ENCODE measurements around the gene ZNF584. TPM values are rescaled to one million over a fixed set of nuclear protein-coding genes. Genes with fewer than 3 reads are reported as not detected.

Gene ZNF584
- polyA plus RNA-seq, 2 of the 4 experiments (the other 2 are of a cell fraction), result 15.6 to 18.2 TPM

DNA sequence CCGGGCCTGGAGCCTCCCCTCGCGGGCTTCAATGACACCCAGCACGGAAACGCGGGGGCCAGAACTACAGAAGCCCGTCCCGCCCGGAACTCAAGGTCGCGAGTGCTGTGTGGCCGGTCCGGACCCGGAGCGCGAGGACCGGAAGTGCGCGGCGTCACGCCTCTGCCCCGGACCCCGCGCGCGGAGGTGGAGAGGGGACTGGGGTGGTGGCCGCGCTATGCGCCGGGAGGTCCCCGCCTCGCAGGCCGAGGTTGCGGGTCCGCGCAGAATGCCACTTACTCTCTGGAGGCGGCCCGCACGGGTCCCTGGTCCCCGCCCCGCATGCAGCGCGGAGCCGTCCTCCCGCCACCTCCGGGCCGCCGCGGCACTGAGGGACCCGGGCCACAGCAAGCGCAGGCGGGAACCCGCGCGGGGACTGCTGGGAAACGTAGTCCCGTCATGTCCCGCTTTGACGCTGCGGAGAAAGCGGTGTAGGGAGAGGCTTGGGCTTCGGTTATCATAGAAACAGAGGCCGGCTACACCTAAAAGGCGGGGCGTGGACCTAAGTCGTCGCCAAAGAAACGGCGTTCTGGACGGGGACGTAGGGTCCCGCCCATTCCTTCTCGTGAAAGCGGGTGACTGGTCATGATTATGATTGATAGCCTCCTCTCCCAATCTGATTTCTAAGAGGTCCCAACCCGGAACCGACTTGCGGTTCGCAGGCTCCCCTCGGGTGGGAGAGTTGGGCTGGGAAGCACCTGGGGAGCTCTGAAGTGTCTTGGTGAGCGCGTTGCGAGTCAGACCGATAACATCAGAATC, 27.6 kb upstream of the ZNF584 start, which contains the start of gene ZNF837 (continued):
- TF ChIP-seq JUN (IDR thresholded peaks at IDR 0.05) (peak; percentile 93 to 100), GATA3 (IDR thresholded peaks at IDR 0.05; ENCODE audit: borderline replicate concordance) (peak; percentile 25; the same call in 1 of the 2 replicates), ESRRA (IDR thresholded peaks at IDR 0.05; ENCODE audit: borderline replicate concordance, low read length) (peak; percentile 69; the same call in 1 of the 2 replicates), POLR2A (IDR thresholded peaks at IDR 0.05; ENCODE audit: low read length) (peak; percentile 53), RAD21 (conservative IDR thresholded peaks at IDR 0.05 in 1 of 2, IDR thresholded peaks at IDR 0.05 in 1 of 2) (no peak; a peak in 3 of 5 replicates), CBX8 (IDR thresholded peaks at IDR 0.05) (no peak)

- no peak for ATAC-seq
- Histone ChIP-seq H3K9me3 (no peaks in the 10 kb centered on the region), H3K4me2 (peak overlapping the region; percentile 82), H3K4me1 (peaks cover 27% of the 10 kb centered on the region), H3K27ac (peak overlapping the region; percentile 73 to 97), H3K4me3 (peak overlapping the region; percentile 64)
- no peak for DNase-seq (ENCODE audit: low read depth in 1 of 2, low spot score in 1 of 2)
- TF ChIP-seq FOSB (CRISPR knock-in tag; IDR thresholded peaks at IDR 0.05) (no peak), TFCP2L1 (CRISPR knock-in tag; IDR thresholded peaks at IDR 0.05) (no peak), GATA3 (IDR thresholded peaks at IDR 0.05; ENCODE audit: borderline replicate concordance) (no peak), JUNB (IDR thresholded peaks at IDR 0.05) (no peak), CBX8 (IDR thresholded peaks at IDR 0.05) (no peak), KDM5A (IDR thresholded peaks at IDR 0.05) (no peak), RNF2 (IDR thresholded peaks at IDR 0.05; ENCODE audit: borderline replicate concordance, low read depth) (no peak), ZFP36 (IDR thresholded peaks at IDR 0.05; ENCODE audit: borderline replicate concordance, partially characterized antibody) (no peak)
- TF ChIP-seq, protein P1, sequence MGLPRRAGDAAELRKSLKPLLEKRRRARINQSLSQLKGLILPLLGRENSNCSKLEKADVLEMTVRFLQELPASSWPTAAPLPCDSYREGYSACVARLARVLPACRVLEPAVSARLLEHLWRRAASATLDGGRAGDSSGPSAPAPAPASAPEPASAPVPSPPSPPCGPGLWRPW (IDR thresholded peaks at IDR 0.05), result no peak
- TF ChIP-seq, protein P2, sequence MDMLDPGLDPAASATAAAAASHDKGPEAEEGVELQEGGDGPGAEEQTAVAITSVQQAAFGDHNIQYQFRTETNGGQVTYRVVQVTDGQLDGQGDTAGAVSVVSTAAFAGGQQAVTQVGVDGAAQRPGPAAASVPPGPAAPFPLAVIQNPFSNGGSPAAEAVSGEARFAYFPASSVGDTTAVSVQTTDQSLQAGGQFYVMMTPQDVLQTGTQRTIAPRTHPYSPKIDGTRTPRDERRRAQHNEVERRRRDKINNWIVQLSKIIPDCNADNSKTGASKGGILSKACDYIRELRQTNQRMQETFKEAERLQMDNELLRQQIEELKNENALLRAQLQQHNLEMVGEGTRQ (IDR thresholded peaks at IDR 0.05), result no peak
- TF ChIP-seq, protein P3, sequence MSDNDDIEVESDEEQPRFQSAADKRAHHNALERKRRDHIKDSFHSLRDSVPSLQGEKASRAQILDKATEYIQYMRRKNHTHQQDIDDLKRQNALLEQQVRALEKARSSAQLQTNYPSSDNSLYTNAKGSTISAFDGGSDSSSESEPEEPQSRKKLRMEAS (IDR thresholded peaks at IDR 0.05), result no peak
- 20% methylated on average over 26 of the region's 26 CpGs for WGBS (ENCODE audit: missing lambda C conversion rate)
- POLR2A ChIA-PET, result interaction anchor here (0.6 to 1.9 kb wide), 5 partner anchors 19 to 138 kb away, joined by 3 to 28 read pairs (median 4); partner anchors contain the start of genes ZBTB45, ZNF497, ZNF584 and ZNF8
- FAIRE-seq, result no peak
- CTCF ChIA-PET, result interaction anchor here (0.6 to 1.0 kb wide), 3 partner anchors 19 to 138 kb away, joined by 3 to 4 read pairs (median 4); partner anchors contain the start of genes ZBTB45 and ZNF497
Observed at GRCh38 chr19:58381460-58382212, 26.8 kb upstream of the ZNF584 start.

DNA sequence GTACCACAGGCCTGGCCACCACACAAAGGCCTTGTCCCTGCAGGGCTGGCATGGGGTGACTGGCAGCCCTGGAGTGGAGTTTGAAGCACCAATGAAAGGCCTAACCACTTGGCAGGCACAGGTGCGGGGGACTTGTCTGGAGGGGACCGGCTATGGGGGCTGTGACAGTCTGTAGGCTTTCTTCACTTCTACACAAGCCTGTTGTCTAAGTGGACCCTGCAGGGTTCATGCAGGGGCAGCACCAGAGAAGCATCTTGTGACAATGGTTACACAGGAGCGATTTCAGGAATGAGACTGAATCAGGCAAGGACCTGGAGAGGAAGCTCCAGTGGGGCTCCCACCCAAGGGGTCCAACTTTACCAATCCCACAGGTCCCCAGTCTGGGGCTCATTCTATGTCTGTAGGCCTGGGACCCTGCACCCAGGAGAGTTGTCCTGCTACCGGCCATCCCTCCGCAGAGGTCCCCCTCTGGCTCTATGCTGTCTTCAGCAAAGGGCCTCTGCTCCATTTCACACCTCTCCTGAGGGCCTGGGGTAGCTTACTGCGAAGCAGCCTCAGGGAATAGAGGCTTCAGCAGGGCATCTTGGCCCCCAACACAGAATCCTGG, 25.3 kb upstream of the ZNF584 start:
- CTCF ChIA-PET, result interaction anchor here (0.9 kb wide), 1 partner anchor 136 kb away, joined by 3 read pairs; the partner anchor contains the start of gene ZBTB45
- no peak overlapping the region for H3K27ac ChIP-seq
- no peak overlapping the region for H3K4me3 ChIP-seq
- H3K9me3 ChIP-seq, result no peaks in the 10 kb centered on the region
- WGBS (ENCODE audit: missing lambda C conversion rate), result 93% methylated on average over 6 of the region's 6 CpGs
- POLR2A ChIA-PET, result interaction anchor here (3.8 kb wide), 1 partner anchor 21 kb away, joined by 18 read pairs; the partner anchor contains the start of gene ZNF497
- ATAC-seq (no peak), DNase-seq (ENCODE audit: low read depth in 1 of 2, low spot score in 1 of 2) (no peak), FAIRE-seq (no peak)
- peaks cover 28% of the 10 kb centered on the region for H3K4me1 ChIP-seq
- TF ChIP-seq CBX8 (IDR thresholded peaks at IDR 0.05), result no peak
- H3K4me2 ChIP-seq, result no peak overlapping the region

DNA sequence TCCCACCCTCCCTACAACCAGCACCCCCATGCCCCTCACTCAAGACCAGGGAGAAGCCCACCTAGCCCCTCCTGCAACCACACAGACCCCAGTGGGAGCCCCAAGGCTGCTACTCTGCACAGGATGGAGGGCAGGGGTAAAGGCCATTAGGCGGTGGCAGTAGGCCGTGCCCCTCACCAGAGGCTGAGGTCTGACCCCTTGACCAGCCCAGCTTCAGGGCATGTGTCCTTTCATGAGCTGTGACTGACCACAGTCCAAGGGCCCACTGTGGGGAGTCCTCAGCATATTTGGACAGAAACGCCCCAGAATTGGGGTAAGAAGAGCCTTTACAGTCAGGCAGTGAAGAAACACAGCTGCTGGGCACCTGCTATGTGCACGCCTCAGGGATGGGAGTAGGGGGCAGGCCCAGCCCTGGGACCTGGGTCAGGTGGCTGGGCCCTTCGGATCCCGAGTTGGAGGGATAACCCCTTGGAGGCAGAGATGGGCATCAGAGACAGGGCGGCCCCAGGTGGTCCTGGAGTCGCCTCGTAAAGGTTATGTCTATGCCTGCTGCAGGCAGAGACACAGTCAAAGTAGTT, 23.0 kb upstream of the ZNF584 start:
- Histone ChIP-seq H3K4me2 (peak overlapping the region; percentile 95), H3K27ac (peak overlapping the region; percentile 99), H3K4me1 (peaks cover 43% of the 10 kb centered on the region), H3K9me3 (no peaks in the 10 kb centered on the region), H3K4me3 (peak overlapping the region; percentile 81)
- TF ChIP-seq GATA3 (IDR thresholded peaks at IDR 0.05; ENCODE audit: borderline replicate concordance), result no peak
- TF ChIP-seq ATOH8 (CRISPR knock-in tag; IDR thresholded peaks at IDR 0.05; ENCODE audit: low read depth), result no peak
- TF ChIP-seq PHF8 (IDR thresholded peaks at IDR 0.05; ENCODE audit: borderline replicate concordance, low read depth), result no peak
- no peak for TF ChIP-seq SMC3 (IDR thresholded peaks at IDR 0.05)
- TF ChIP-seq, protein P1 (IDR thresholded peaks at IDR 0.05), result no peak
- no peak for TF ChIP-seq RNF2 (IDR thresholded peaks at IDR 0.05; ENCODE audit: borderline replicate concordance, low read depth)
- no peak for TF ChIP-seq EHMT2 (IDR thresholded peaks at IDR 0.05; ENCODE audit: low read depth)
- ChIA-PET CTCF (interaction anchor here (1.0 kb wide), 1 partner anchor 134 kb away, joined by 3 read pairs; the partner anchor contains the start of gene ZBTB45), POLR2A (interaction anchor here (0.6 to 3.8 kb wide), 3 partner anchors 23 to 131 kb away, joined by 3 to 18 read pairs (median 7); partner anchors contain the start of genes ZNF497 and ZNF584)
- ATAC-seq (no peak), DNase-seq (ENCODE audit: low read depth in 1 of 2, low spot score in 1 of 2) (no peak), FAIRE-seq (no peak)
- 87% methylated on average over 9 of the region's 9 CpGs for WGBS (ENCODE audit: missing lambda C conversion rate)
